ENCODE data around the gene C6orf89. TPM values are rescaled to one million over a fixed set of nuclear protein-coding genes. Genes with fewer than 3 reads are reported as not detected.

Gene C6orf89
- total and polyA plus RNA-seq, 2 of the 8 experiments (the other 6 are each of a cell fraction or from before 2014, with no cell fraction given): 4.6 to 12.3 TPM

DNA sequence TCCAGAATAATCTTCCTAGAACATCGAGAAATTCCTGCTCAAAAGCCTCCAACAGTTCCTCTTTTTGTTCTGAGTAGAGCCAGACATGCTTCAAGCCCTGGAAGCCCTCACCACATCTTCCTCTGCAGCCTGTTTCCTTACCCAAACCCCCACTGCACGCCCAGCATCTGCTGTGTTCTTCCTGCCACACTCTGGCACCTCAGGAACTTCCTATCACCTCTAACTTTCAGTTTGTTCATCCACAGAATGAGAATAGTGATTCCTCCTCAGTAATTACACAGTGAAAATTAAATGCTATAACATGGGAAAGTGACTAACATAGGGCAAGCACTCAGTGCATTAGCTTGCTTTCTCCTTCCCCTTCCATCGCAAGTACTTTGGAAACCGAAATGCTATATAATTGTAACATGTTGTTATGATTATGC lies 26.3 kb downstream of the C6orf89 start:
- H4K91ac ChIP-seq (replicated peaks; ENCODE audit: insufficient read length, low read length): no peak overlapping the region
- H2BK5ac ChIP-seq (ENCODE audit: low read depth, low read length): no peak overlapping the region
- H3K36me3 ChIP-seq (ENCODE audit: control insufficient read depth in 2 of 4, insufficient read depth in 4 of 4, low read length in 3 of 4): no peaks in the 10 kb centered on the region
- no peak overlapping the region for H2BK12ac ChIP-seq (ENCODE audit: low read depth, low read length)
- no peak overlapping the region for H3K4me3 ChIP-seq (ENCODE audit: extremely low read depth in 1 of 4, insufficient read depth in 2 of 4, low read depth in 3 of 4, low read length in 4 of 4)
- H3K27ac ChIP-seq (ENCODE audit: low read depth, low read length): no peak overlapping the region
- DNase-seq (ENCODE audit: low read depth in 1 of 2, low spot score in 2 of 2): no peak
- POLR2A ChIA-PET (ENCODE audit: partially characterized antibody): no interaction called here
- H3K4me2 ChIP-seq (ENCODE audit: insufficient read depth in 1 of 2, low read depth in 2 of 2, low read length in 2 of 2): no peak overlapping the region
- H4K20me1 ChIP-seq (replicated peaks in 1 of 2; ENCODE audit: control insufficient read depth in 1 of 2, insufficient read depth in 2 of 2, low read length in 2 of 2): no peaks in the 10 kb centered on the region
- no peak overlapping the region for H3K4ac ChIP-seq (replicated peaks; ENCODE audit: insufficient read length, low read depth, low read length)
- no peak overlapping the region for H2BK20ac ChIP-seq (ENCODE audit: low read length)
- no peaks in the 10 kb centered on the region for H3K27me3 ChIP-seq (replicated peaks in 1 of 4; ENCODE audit: control insufficient read depth in 3 of 4, extremely low read depth in 1 of 4, insufficient read depth in 3 of 4, low read length in 3 of 4)
- no peak overlapping the region for H3K14ac ChIP-seq (ENCODE audit: insufficient read length)
- H3K4me1 ChIP-seq (replicated peaks in 1 of 4; ENCODE audit: control insufficient read depth in 3 of 4, insufficient read depth in 4 of 4, low read length in 3 of 4): no peaks in the 10 kb centered on the region; a peak in 1 of 7 replicates
- no peak overlapping the region for H2AFZ ChIP-seq (ENCODE audit: low read length)
- H2BK15ac ChIP-seq (ENCODE audit: low read length): no peak overlapping the region
- H3K56ac ChIP-seq (replicated peaks; ENCODE audit: insufficient read length, low read depth, low read length): no peak overlapping the region
- H3K79me1 ChIP-seq (ENCODE audit: low read depth, low read length): no peaks in the 10 kb centered on the region
- H4K5ac ChIP-seq (ENCODE audit: insufficient read length, low read depth, low read length): no peak overlapping the region
- CTCF ChIA-PET (ENCODE audit: partially characterized antibody): interaction anchor here (3.7 kb wide), 1 partner anchor 106 kb away, joined by 20 read pairs; no protein-coding TSS in a partner anchor
- no peak overlapping the region for H4K8ac ChIP-seq (ENCODE audit: extremely low read depth, insufficient read depth, low read length)
- WGBS, 2 experiments (ENCODE audit: extremely low coverage in 1 of 2, insufficient coverage in 1 of 2, insufficient read length in 1 of 2, insufficient replicate concordance in 2 of 2, low coverage in 1 of 2, low lambda C conversion rate in 2 of 2, missing lambda C conversion rate in 1 of 2): 86% methylated on average over 4 of the region's 4 CpGs; no CpG with 5 or more reads in 1 of the 2 experiments
- no peak overlapping the region for H3K23ac ChIP-seq (ENCODE audit: insufficient read length)
- no peak overlapping the region for H2BK120ac ChIP-seq (replicated peaks; ENCODE audit: low read depth, low read length)
- no peak overlapping the region for H2AK5ac ChIP-seq (ENCODE audit: low read depth, low read length)
- FAIRE-seq: no peak
- H3K79me2 ChIP-seq (ENCODE audit: control insufficient read depth in 1 of 2, insufficient read depth in 2 of 2, low read length in 2 of 2): no peaks in the 10 kb centered on the region
- no peaks in the 10 kb centered on the region for H3K9me3 ChIP-seq (ENCODE audit: insufficient read depth in 2 of 2, low read depth in 1 of 2, low read length in 1 of 2)
- H3K23me2 ChIP-seq (ENCODE audit: low read depth, low read length): no peaks in the 10 kb centered on the region
- H3K18ac ChIP-seq (ENCODE audit: extremely low read depth, low read length): no peak overlapping the region
- H3K9ac ChIP-seq (replicated peaks in 1 of 4; ENCODE audit: extremely low read depth in 1 of 4, low read depth in 3 of 4, low read length in 3 of 4): no peak overlapping the region
- no peak for TF ChIP-seq ATF2 (IDR thresholded peaks at IDR 0.05; ENCODE audit: low read length)
- no peak for TF ChIP-seq RFX5 (IDR thresholded peaks at IDR 0.05; ENCODE audit: borderline replicate concordance, low read depth, low read length)
- TF ChIP-seq JUN (IDR thresholded peaks at IDR 0.05; ENCODE audit: low read depth, low read length): no peak
- TF ChIP-seq CBX5 (IDR thresholded peaks at IDR 0.05; ENCODE audit: low read depth, low read length): no peak
- TF ChIP-seq TBP (IDR thresholded peaks at IDR 0.05; ENCODE audit: low read depth, low read length): no peak
- no peak for TF ChIP-seq EP300 (IDR thresholded peaks at IDR 0.05; ENCODE audit: borderline replicate concordance in 1 of 2, low read depth in 2 of 2, low read length in 2 of 2)
- TF ChIP-seq KDM4A (IDR thresholded peaks at IDR 0.05; ENCODE audit: low read depth, low read length, severe bottlenecking): no peak
- TF ChIP-seq RXRA (IDR thresholded peaks at IDR 0.05; ENCODE audit: insufficient read depth, low read depth, low read length): no peak
- TF ChIP-seq YY1 (IDR thresholded peaks at IDR 0.05; ENCODE audit: low read depth, low read length): no peak
- TF ChIP-seq, protein P1, sequence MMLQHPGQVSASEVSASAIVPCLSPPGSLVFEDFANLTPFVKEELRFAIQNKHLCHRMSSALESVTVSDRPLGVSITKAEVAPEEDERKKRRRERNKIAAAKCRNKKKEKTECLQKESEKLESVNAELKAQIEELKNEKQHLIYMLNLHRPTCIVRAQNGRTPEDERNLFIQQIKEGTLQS (IDR thresholded peaks at IDR 0.05; ENCODE audit: insufficient read depth, low read depth, low read length): no peak
- TF ChIP-seq BCL11A (IDR thresholded peaks at IDR 0.05; ENCODE audit: low read depth in 2 of 2, low read length in 2 of 2): no peak
- TF ChIP-seq SRF (IDR thresholded peaks at IDR 0.05; ENCODE audit: low read depth, low read length): no peak
